Measurements from ENCODE around the gene TMED8. TPM values are rescaled to one million over a fixed set of nuclear protein-coding genes. Genes with fewer than 3 reads are reported as not detected.
"Not testable (repeated sequence)": the region's sequence is repeated elsewhere in the genome, so short reads cannot be mapped to it uniquely, and the experiment has no call there.

TMED8 gene
- total RNA-seq, 1 donor from 2014 or later, result 13.3 TPM

DNA sequence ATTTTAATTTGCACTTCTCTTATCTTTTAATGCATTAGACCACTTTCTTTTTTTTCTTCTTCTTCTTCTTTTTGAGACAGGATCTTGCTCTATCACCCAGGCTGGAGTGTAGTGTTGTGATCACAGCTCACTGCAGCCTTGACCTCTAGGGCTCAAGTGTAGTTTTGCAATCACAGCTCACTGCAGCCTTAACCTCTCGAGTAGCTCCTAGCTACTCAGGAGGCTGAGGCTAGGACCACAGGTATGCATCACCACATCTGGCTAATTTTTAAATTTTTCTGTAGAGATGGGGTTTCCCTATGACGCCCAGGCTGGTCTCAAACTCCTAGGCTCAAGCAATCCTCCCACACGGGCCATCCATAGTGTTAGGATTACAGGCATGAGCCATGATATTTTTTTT, 12.7 kb downstream of the TMED8 start:
- no peak for DNase-seq (ENCODE audit: low spot score)

- DNase-seq (ENCODE audit: low spot score), result no peak
Measured at GRCh38 chr14:77359626-77360025, 17.3 kb downstream of the TMED8 start.

DNA sequence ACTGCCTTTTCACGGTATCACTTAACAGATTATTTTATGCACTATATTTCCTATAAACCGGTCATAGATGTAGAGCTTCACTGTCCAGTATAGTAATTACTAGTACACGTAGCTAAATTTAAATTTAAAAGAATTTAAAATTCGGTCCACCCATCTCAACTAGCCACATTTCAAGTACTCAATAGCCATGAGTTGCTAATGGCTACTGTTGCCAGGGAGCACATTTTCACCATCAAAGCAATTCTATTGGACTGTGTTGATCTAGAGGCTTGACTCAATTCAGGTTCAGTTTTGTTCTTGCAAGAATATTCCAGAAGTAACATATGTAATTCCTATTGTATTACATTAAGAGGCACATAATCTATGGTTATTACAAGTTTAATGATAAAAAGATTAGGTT, 20.0 kb downstream of the TMED8 start:
- DNase-seq (ENCODE audit: low spot score), result no peak

DNA sequence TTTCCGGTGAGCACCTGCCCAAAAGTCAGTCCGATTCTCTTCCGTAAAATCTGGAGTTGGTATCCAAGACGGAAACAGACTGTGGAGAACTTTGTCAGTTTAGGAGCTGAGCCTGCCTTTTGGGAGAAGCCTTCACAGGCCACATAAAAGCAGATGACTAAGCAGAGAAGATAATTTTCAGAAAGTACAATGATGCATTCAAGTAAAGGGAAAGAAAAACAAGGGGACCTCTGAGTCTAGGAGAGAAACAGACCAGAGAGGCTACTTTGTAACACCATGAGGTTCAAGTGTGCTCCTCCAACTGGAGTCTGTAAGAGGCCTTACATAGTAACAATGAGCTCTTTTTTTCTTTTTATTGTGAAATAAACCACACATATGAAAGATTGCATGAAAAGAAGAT, 21.1 kb downstream of the TMED8 start:
- no peak for DNase-seq (ENCODE audit: low spot score)

GRCh38 chr14:77353469-77354141, 23.3 kb downstream of the TMED8 start:
- no peak for DNase-seq (ENCODE audit: low spot score)

GRCh38 chr14:77347751-77348150, 29.1 kb downstream of the TMED8 start:
- DNase-seq (ENCODE audit: low spot score), result no peak

DNA sequence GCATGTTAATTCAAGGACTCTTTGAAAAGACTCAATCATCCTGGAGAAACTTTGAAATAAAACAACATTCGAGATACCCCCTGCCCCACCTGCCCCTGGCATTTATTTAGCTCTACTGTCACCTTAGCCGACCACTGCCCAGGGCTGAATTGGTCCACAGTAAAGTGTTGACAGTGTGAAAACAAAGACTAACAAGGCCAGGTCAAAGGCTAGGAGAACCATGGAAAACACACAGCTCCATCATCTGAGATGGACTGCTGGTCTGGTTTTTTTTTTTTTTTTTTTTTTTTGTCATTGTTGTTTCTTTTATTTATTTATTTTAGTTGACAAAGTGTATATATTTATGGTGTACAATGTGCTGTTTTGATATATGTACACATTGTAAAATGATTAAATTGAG, 30.4 kb downstream of the TMED8 start:
- DNase-seq (ENCODE audit: low spot score), result no peak

DNA sequence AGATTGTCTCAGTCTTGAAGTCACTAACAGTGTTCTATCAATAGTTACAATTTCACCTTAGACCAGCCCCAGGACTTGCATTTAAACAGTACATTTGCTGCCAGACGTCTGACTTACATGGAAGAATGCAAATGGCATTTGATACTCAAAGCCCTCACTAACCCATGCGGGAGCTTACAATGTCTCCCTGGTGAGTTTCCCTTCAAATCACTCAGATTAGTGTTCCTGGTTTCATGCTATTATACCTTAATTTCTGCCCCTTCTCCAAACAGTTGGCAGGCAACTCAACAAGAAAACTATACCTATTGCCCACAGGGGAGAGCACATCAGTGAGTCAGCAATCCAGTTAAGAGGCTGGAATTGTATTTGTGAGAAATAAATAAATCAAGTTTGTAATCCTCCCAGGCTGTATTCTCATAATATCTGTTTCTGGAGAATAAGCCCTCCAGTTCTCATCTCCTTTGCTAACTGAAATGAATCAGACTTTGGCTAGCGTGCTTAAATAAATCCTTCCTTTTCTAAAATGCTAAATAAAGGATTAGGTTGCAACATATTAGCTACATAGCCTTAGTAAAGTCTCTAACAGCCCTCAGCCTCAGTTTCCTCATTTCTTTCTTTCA, 32.4 kb downstream of the TMED8 start:
- no peak for DNase-seq (ENCODE audit: low spot score)

- no peak for DNase-seq (ENCODE audit: low spot score)
Measured at GRCh38 chr14:77343662-77344061, 33.2 kb downstream of the TMED8 start.

- no peak for DNase-seq (ENCODE audit: low spot score)
Measured at GRCh38 chr14:77342726-77343397, 34.0 kb downstream of the TMED8 start.

DNA sequence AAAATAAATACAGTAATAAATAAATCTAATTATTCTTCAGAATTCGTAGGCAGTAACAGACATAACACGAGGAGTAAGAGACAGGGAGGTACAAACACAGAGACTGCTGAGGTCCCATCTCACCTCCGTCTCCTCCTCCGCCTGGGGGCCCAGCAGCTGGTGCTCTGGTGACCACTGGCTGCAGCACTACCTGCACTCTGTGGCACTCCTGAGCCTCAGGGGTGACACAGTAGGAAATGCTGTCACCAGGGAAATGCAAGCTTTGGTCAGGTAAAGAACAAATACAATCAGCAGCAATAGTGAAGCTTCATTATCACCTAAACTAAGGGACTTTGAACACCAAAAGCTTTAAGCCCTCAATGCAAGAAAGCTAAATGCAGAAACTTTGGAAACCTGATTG, 36.5 kb downstream of the TMED8 start:
- DNase-seq (ENCODE audit: low spot score), result no peak

DNA sequence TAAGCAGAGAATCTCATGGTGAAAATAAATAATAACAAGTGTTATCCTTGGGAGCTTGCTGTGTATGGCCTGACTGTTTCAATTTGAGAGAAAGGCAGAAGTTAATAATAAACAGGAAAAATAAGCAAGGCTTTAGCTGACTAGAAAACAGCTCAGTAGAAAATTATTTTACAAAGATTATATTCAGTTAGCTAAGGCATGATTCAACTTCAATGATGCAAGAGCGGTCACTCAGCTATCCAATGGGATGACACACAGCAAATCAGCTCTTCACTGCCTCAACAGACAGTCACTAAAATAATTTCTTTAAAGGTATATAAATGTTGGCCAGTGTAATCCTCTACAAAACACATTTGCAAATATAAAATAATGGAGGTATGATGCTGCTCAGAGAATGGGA, 37.5 kb downstream of the TMED8 start:
- DNase-seq (ENCODE audit: low spot score), result no peak

DNA sequence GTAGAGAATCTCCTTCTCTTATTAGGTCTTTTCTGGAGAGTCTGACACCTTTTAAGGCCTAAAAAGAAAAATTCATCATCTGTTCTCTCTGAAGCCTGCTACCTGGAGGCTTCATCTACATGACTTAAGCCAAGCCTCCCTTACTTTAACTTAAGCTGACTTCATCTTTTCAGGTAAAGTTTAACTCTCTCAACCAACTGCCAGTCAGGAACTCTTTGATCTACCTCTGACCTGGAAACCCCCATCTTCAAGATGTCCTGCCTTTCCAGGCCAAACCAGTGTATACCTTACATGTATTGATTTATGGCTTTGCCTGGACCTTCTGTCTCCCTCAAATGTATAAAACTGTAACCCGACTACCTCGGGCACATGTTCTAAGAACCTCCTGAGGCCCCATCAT, 38.6 kb downstream of the TMED8 start:
- no peak for DNase-seq (ENCODE audit: low spot score)

DNA sequence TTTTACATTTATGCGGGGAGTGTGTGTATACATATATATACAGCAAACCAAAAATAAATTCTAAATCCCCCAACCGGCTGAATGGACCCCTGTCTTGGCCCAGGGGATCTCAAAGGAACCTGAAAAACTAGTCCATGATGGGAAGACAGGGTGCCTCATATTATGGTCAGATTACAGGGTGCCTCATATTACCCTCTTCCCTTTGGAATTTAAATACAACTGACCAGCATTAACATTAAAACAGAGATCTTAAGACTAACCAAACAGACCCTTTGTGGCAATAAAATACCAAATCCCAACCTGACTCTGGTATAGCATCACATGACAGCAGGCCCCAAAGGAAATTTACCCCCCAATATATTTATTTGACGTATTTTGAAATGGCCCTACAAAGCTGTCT, 39.0 kb downstream of the TMED8 start:
- no peak for DNase-seq (ENCODE audit: low spot score)

GRCh38 chr14:77337255-77337654, 39.6 kb downstream of the TMED8 start:
- not testable (repeated sequence) for DNase-seq (ENCODE audit: low spot score)

DNA sequence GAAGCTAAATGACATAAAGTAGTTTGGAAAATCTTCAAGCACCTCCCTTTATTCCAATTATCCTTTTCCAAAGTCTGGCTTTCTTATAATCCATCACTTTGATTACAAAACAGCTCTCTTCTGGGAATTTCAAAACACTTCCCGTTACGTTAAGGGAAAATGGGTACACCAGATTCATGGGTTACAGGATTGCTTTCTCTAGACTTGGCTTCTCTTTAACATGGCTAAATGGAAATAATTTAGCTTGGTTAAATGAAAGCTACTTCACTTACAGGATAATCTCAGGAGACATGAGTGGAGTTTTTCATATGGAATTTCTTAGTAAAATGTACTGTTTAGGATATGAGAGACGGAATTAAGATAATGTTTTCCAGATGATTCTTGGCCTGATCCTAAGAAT, 41.3 kb downstream of the TMED8 start:
- DNase-seq (ENCODE audit: low spot score), result no peak

DNA sequence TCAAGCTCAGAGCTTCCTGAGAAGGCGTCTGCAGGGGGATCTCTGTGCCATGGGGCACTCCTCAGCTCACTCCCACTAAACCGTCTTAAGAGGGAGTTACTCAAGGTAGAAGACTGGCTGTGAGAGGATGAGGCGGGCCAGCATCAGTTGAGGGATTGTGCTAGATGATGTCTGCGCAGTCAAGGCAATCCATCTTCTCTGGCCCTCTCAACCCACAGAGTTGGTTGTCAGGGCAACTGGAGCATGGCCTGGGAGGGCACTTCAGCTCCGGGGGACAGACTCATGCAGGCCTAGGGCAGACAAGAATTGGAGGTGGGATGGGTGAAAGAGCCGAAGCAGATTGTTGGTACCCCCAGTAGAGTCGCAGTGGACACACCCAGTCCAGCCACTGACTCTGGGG, 47.0 kb downstream of the TMED8 start:
- no peak for DNase-seq (ENCODE audit: low spot score)

DNA sequence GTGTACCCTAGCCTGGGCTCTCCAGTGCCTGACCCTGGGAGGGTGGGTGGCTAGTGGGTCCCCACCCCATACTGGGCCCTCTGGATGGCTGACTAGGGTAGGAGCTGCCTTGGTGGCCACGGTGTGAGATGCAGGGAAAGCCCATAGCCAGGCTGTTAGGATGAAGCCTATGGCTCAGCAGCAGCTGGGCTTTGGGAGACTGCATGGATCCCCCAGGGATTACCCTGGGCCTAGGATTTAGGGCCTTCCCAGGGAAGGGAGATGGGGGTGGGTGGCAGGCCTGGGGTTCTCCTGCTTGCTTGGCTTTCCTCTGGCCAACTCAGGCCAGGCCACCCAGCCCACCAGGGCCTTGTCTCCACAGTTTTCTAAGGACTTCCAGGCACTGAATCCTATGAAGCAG, 49.8 kb downstream of the TMED8 start:
- DNase-seq (ENCODE audit: low spot score), result no peak

DNA sequence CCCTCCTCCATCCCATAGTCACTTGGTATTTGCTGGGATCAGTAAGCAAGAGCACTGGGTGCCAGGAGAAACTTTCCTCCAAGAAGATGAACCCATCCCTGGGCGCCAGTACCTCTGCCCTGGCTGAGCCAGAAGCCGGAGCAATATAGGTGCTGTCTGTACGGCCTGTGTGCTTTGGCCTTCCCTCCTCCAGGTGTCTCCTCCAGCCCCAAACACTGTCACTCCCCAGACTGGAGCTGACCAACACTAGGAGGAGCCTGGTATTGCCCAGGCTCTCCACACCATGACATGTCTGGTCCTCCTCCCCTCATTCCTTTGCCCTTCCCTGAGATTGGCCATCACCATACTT, 51.2 kb downstream of the TMED8 start:
- DNase-seq (ENCODE audit: low spot score), result no peak

DNA sequence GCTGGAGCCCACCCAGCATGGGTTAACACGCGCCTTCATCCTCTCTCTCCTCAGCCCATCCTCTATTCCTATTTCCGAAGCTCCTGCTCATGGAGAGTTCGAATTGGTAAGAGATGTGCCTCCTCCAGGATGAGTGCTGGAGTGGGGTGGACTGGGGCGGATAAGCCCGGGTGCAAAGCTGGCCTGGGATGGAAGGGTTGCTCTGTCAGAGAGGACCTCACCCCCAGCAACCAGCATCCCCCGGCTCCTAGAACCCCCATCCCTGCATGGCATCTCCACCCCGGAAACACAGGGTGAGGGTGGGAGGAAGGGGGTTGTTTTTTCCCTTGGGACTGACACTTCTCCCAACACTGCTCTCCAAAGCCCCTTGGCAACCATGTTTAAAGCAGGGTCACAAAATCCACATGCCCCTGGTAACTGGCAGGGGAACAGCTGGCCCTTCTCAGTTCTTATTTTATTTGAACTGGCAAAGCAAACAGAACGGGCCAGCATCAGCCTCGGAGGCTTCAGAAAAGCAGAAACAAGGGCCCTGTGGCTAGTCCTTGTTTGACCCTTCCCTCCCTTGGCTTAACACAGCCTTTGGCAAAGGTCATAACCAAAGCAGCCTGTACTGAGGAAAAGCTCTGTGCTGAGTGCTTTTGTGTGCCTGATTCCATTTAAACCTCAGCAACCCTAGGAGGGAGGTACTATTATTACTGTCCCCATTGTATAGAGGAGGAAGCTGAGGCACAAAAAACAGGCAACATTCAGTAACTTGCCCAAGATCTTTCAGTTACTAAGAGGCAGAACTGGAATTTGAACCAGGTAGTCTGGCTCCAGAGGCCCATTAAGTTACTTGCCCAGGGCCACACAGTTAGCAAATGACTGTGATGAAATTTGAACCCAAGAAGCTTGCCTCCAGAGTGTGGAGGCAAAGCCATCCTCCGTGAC, 51.8 kb downstream of the TMED8 start:
- DNase-seq (ENCODE audit: low spot score), result no peak

DNA sequence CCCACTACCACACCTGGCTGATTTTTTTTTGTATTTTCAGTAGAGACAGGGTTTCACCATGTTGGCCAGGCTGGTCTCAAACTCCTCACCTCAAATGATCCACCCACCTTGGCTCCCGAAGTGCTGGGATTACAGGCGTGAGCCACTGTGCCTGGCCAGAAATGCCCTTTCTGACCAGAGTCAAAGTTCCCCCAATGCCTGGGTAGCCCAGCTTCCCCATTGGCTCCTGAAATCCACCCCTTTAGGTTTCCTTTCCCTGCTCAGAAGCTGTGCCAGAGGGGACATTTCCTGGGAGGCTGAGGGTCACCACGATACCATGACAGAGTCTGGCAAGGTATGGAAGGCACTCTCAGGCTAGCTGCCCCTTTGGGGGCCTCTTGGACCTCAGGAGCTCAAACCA, 52.6 kb downstream of the TMED8 start:
- DNase-seq (ENCODE audit: low spot score), result no peak

- no peak for DNase-seq (ENCODE audit: low spot score)
Measured at GRCh38 chr14:77323571-77323970, 53.3 kb downstream of the TMED8 start.
